Cardiac fibroblast (primary cell): ENCODE results near the gene PTPRE.

Source experiments
- DNase-seq, 2 donors: peaks; one replicate each; pipeline versions ENCODE4 v3.0.0 to v3.0.0-alpha.2; 2010; ENCODE audit warnings: low read depth in 2 of 2
- H3K4me3 ChIP-seq, 2 donors: replicated peaks in 1 of 2; 1 replicate in 1 of 2; 2 replicates in 1 of 2; pipeline ENCODE4 v1.5.1; 2011; ENCODE audit warnings: low read depth in 2 of 2, low read length in 2 of 2, mild to moderate bottlenecking in 2 of 2, moderate library complexity in 1 of 2
- TF ChIP-seq, protein P1 (sequence below): IDR thresholded peaks from one replicate; pipeline ENCODE4 v1.5.1; 2011; ENCODE audit warnings: low read depth, mild to moderate bottlenecking, low read length, inconsistent platforms

Gene PTPRE

DNA sequence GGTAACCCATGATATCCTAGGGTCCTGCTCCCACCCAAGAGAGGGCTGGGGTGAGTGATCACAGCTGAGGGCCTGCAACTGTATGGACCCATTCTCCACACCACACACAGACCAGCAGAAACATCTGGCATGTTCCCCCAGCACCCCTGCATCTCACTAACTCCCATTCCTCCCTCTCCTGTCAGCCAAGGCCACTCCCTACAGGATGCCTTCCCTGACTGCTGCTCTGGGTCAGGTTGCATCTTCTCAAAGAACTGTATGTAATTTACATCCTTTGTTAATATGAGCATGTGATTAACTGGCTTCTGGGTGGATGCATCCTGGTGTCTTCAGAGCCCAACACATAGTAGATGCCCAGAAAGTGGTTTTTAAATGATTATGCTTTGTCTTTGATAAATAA lies 56.2 kb downstream of the PTPRE start:
- H3K4me3 ChIP-seq, result no peak overlapping the region
- TF ChIP-seq, protein P1, sequence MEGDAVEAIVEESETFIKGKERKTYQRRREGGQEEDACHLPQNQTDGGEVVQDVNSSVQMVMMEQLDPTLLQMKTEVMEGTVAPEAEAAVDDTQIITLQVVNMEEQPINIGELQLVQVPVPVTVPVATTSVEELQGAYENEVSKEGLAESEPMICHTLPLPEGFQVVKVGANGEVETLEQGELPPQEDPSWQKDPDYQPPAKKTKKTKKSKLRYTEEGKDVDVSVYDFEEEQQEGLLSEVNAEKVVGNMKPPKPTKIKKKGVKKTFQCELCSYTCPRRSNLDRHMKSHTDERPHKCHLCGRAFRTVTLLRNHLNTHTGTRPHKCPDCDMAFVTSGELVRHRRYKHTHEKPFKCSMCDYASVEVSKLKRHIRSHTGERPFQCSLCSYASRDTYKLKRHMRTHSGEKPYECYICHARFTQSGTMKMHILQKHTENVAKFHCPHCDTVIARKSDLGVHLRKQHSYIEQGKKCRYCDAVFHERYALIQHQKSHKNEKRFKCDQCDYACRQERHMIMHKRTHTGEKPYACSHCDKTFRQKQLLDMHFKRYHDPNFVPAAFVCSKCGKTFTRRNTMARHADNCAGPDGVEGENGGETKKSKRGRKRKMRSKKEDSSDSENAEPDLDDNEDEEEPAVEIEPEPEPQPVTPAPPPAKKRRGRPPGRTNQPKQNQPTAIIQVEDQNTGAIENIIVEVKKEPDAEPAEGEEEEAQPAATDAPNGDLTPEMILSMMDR, result no peak
- DNase-seq, result no peak

DNA sequence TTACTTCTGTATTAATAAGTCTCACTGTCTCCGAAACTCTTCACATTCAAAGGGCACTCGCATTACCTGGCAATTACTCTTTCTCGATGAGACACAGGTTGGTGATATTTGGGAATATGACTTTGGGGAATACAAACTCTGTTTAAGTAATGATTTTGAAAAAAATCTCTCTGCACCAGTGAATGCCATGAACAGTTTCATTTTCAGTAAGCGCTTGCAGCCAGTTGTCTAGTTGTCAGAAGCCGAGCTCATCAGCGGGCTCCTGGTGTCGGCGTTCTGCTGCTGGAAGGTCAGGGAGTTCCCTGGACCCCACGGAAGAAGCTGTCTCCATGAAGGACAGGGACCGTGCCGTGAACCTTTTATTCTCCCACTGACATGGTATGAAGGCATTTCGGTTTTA lies 57.7 kb downstream of the PTPRE start:
- DNase-seq, result no peak

DNA sequence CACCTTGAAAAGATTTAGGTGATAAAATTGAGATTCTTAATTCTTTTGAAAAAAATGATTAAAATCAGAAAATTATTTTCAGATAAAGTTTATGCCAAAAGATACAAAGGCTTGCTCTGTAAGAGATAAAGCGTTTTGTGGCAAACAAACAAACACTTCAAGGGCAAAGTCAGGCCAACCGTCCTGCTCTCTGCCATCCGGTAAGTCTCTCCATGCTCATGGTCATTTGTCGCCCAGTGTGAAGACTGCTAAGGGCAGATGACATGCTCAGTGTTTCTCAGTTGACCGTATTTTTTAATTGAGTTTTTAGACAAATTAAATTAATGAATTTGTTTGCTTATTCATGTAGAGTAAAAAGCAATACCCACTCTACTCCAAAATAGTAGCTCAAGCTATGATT lies 60.0 kb downstream of the PTPRE start:
- DNase-seq, result no peak
- H3K4me3 ChIP-seq, result no peak overlapping the region
- TF ChIP-seq, protein P1, result no peak

More for the DNA sequence above, 57.7 kb downstream of the PTPRE start:
- H3K4me3 ChIP-seq, result no peak overlapping the region
- TF ChIP-seq, protein P1, result no peak

DNA sequence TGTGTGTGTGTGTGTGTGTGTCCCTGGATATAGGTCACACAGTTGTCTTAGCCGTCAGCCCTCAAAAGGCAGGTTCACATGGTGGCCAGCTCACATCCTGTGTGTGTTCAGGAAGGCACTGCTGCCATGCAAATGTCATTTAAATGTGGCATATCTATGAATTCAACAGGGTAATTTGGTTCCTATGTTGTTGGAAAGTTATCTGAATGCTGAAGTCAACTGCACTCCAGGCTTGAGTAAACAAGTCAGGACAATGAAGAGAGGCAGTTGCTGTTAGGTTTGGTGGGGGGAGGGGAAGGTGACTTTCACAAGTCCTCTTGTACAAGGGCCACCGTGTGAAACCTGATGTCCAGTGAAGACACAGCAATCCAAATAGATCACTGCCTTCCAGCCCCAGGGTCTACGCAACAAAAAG lies 61.1 kb downstream of the PTPRE start:
- no peak overlapping the region for H3K4me3 ChIP-seq
- TF ChIP-seq, protein P1, result no peak
- DNase-seq, result no peak

DNA sequence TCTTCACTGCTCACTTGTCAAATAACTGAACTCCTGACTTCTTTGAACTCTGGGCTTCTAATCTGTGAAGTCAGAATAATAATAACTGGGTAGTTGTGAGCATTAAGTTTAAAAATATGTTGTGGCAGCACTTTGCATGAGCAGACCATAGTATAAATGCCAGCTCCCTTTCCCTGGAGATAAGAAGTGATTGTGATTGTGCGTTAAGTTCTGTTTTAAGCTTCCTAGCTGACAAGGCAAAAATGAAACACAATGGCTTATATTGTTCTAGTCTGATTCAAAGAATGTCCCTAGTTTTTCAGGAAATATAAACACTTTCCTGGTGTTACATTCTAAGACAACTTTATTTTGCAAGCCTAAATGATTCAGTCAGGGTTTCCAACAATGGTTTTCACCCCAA lies 61.8 kb downstream of the PTPRE start:
- TF ChIP-seq, protein P1, result no peak
- peak; percentile 24 to 74 for DNase-seq
- no peak overlapping the region for H3K4me3 ChIP-seq

DNA sequence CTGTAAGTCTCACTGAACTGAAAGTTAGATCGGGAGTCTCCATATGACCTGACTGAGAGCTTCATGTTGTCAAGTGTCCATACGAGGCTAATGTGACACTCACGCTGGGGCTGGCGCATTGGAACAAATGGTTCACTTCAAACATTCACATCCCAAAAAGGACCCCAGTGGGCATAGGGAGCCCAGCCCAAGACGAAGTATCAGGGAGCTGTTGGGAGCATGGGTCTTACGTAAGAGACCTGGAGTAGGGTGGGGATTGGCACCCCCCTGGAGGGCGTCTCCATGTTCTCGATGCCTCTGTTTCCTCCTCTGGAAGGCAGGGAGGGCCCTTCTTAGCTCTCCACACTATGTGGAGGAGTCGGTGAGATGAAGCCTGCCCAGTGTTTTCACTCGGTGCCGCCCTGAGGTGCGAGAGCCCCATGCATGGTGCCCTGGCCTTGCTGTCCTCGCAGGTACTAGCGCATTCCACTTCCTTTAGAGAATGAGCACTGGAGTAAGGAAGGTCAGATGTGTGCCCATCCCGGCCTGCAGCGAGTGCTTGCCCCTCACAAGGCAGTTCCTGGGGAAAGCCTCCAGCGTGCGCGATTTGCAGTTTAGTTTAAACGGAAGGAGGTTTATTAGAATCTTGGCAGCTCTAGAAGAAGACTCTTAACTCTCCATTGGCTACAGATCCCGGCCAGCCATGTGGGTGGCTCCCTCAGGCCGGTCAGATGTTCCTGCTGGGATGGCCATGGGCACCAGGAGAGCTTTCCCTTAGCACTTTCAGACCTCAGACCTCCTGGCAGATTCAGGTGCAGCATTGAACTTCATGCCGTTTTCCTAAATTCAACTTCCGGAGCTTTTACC lies 64.4 kb downstream of the PTPRE start:
- TF ChIP-seq, protein P1, result no peak
- no peak for DNase-seq
- H3K4me3 ChIP-seq, result no peak overlapping the region
